Measurements from ENCODE around the gene FCRL4.
A peak's percentile ranks its signal among the peaks of the same experiment; 100 is the strongest.

The FCRL4 gene

GRCh38 chr1:157597959-157598667, at the start of gene FCRL4:
FCRL4 (minus strand) TSS chr1:157598085; CDS start chr1:157597944, 141 bp downstream.
- DNase-seq (ENCODE audit: low read depth in 2 of 3, low spot score in 1 of 3): no peak

- DNase-seq (ENCODE audit: low read depth in 2 of 3, low spot score in 1 of 3): no peak
Measured at GRCh38 chr1:157646144-157646543, 48.3 kb upstream of the FCRL4 start.

GRCh38 chr1:157641177-157641576, 43.3 kb upstream of the FCRL4 start:
- no peak for DNase-seq (ENCODE audit: low read depth in 2 of 3, low spot score in 1 of 3)

GRCh38 chr1:157639800-157640199, 41.9 kb upstream of the FCRL4 start:
- no peak for DNase-seq (ENCODE audit: low read depth in 2 of 3, low spot score in 1 of 3)

GRCh38 chr1:157628773-157629172, 30.9 kb upstream of the FCRL4 start:
- no peak for DNase-seq (ENCODE audit: low read depth in 2 of 3, low spot score in 1 of 3)

GRCh38 chr1:157626099-157626498, 28.2 kb upstream of the FCRL4 start:
- DNase-seq (ENCODE audit: low read depth in 2 of 3, low spot score in 1 of 3): peak in 1 of 3 donors; percentile 34

- DNase-seq (ENCODE audit: low read depth in 2 of 3, low spot score in 1 of 3): no peak
Measured at GRCh38 chr1:157624471-157624870, 26.6 kb upstream of the FCRL4 start.

GRCh38 chr1:157622471-157622870, 24.6 kb upstream of the FCRL4 start:
- DNase-seq (ENCODE audit: low read depth in 2 of 3, low spot score in 1 of 3): no peak

- no peak for DNase-seq (ENCODE audit: low read depth in 2 of 3, low spot score in 1 of 3)
Measured at GRCh38 chr1:157618190-157618589, 20.3 kb upstream of the FCRL4 start.

- no peak for DNase-seq (ENCODE audit: low read depth in 2 of 3, low spot score in 1 of 3)
Measured at GRCh38 chr1:157600236-157600635, 2.4 kb upstream of the FCRL4 start.

GRCh38 chr1:157596384-157596783, 1.5 kb downstream of the FCRL4 start:
- no peak for DNase-seq (ENCODE audit: low read depth in 2 of 3, low spot score in 1 of 3)

GRCh38 chr1:157595356-157595755, 2.5 kb downstream of the FCRL4 start:
- DNase-seq (ENCODE audit: low read depth in 2 of 3, low spot score in 1 of 3): no peak

- DNase-seq (ENCODE audit: low read depth in 2 of 3, low spot score in 1 of 3): no peak
Measured at GRCh38 chr1:157585984-157586383, 11.9 kb downstream of the FCRL4 start.

GRCh38 chr1:157584503-157584902, 13.4 kb downstream of the FCRL4 start:
- no peak for DNase-seq (ENCODE audit: low read depth in 2 of 3, low spot score in 1 of 3)

GRCh38 chr1:157580828-157581210, 17.1 kb downstream of the FCRL4 start:
- DNase-seq (ENCODE audit: low read depth in 2 of 3, low spot score in 1 of 3): no peak

GRCh38 chr1:157580179-157580827, 17.6 kb downstream of the FCRL4 start:
- peak in 1 of 3 donors; percentile 9 for DNase-seq (ENCODE audit: low read depth in 2 of 3, low spot score in 1 of 3)

- no peak for DNase-seq (ENCODE audit: low read depth in 2 of 3, low spot score in 1 of 3)
Measured at GRCh38 chr1:157577420-157577819, 20.5 kb downstream of the FCRL4 start.

GRCh38 chr1:157575744-157576143, 22.1 kb downstream of the FCRL4 start:
- DNase-seq (ENCODE audit: low read depth in 2 of 3, low spot score in 1 of 3): no peak

GRCh38 chr1:157574836-157575235, 23.0 kb downstream of the FCRL4 start:
- DNase-seq (ENCODE audit: low read depth in 2 of 3, low spot score in 1 of 3): no peak

GRCh38 chr1:157566484-157567300, 31.2 kb downstream of the FCRL4 start:
- DNase-seq (ENCODE audit: low read depth in 2 of 3, low spot score in 1 of 3): no peak

GRCh38 chr1:157562515-157562914, 35.4 kb downstream of the FCRL4 start:
- DNase-seq (ENCODE audit: low read depth in 2 of 3, low spot score in 1 of 3): no peak

GRCh38 chr1:157558119-157558518, 39.8 kb downstream of the FCRL4 start:
- no peak for DNase-seq (ENCODE audit: low read depth in 2 of 3, low spot score in 1 of 3)

Measured in stimulated activated CD4-positive, alpha-beta T cell treated with anti-CD3 and anti-CD28 coated beads, Interleukin-12 subunit alpha, Interleukin-12 subunit beta, amount 100 ng/mL, for 48 hours (primary cell).